ENCODE data around the gene MRNIP. TPM values are rescaled to one million over a fixed set of nuclear protein-coding genes. Genes with fewer than 3 reads are reported as not detected.

The MRNIP gene
- polyA plus RNA-seq, 2 of the 4 experiments (the other 2 are of a cell fraction) = 21.4 to 29.7 TPM

GRCh38 chr5:179904463-179905160 is 46.0 kb upstream of the MRNIP start:
- no peaks in the 10 kb centered on the region for H3K9me3 ChIP-seq
- POLR2A ChIA-PET = interaction anchor here (0.7 kb wide), 1 partner anchor 10 kb away, joined by 4 read pairs; no protein-coding TSS in a partner anchor
- TF ChIP-seq MAZ (IDR thresholded peaks at IDR 0.05; ENCODE audit: borderline replicate concordance, low read depth, low read length) (no peak), EP300 (IDR thresholded peaks at IDR 0.05) (no peak), NPAS2 (CRISPR knock-in tag; IDR thresholded peaks at IDR 0.05; ENCODE audit: borderline replicate concordance) (no peak), KDM5A (IDR thresholded peaks at IDR 0.05) (no peak), PBX3 (IDR thresholded peaks at IDR 0.05) (no peak), FOSB (CRISPR knock-in tag; IDR thresholded peaks at IDR 0.05) (no peak), RARB (CRISPR knock-in tag; IDR thresholded peaks at IDR 0.05) (no peak), MYC (IDR thresholded peaks at IDR 0.05; ENCODE audit: borderline replicate concordance, low read length) (no peak), EHF (CRISPR knock-in tag; IDR thresholded peaks at IDR 0.05) (no peak), CBX8 (IDR thresholded peaks at IDR 0.05) (no peak)
- no peak overlapping the region for H3K27ac ChIP-seq
- ATAC-seq (no peak), DNase-seq (ENCODE audit: low read depth in 1 of 2, low spot score in 1 of 2) (no peak), FAIRE-seq (no peak)
- CTCF ChIA-PET = interaction anchor here (0.6 to 3.6 kb wide), 3 partner anchors 8 to 306 kb away, joined by 5 to 13 read pairs (median 7); no protein-coding TSS in a partner anchor
- H3K4me2 ChIP-seq = no peak overlapping the region
- WGBS (ENCODE audit: missing lambda C conversion rate) = 95% methylated on average over 22 of the region's 25 CpGs
- no peak overlapping the region for H3K4me3 ChIP-seq
- H3K4me1 ChIP-seq = peaks cover 6% of the 10 kb centered on the region; the same call in 2 of the 3 replicates

GRCh38 chr5:179902763-179903158 is 44.1 kb upstream of the MRNIP start:
- TF ChIP-seq, protein P1, sequence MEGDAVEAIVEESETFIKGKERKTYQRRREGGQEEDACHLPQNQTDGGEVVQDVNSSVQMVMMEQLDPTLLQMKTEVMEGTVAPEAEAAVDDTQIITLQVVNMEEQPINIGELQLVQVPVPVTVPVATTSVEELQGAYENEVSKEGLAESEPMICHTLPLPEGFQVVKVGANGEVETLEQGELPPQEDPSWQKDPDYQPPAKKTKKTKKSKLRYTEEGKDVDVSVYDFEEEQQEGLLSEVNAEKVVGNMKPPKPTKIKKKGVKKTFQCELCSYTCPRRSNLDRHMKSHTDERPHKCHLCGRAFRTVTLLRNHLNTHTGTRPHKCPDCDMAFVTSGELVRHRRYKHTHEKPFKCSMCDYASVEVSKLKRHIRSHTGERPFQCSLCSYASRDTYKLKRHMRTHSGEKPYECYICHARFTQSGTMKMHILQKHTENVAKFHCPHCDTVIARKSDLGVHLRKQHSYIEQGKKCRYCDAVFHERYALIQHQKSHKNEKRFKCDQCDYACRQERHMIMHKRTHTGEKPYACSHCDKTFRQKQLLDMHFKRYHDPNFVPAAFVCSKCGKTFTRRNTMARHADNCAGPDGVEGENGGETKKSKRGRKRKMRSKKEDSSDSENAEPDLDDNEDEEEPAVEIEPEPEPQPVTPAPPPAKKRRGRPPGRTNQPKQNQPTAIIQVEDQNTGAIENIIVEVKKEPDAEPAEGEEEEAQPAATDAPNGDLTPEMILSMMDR (IDR thresholded peaks at IDR 0.05) = no peak
- TF ChIP-seq EHMT2 (IDR thresholded peaks at IDR 0.05; ENCODE audit: low read depth) = no peak
- TF ChIP-seq SREBF2 (IDR thresholded peaks at IDR 0.05) = no peak
- no peak for TF ChIP-seq ATOH8 (CRISPR knock-in tag; IDR thresholded peaks at IDR 0.05; ENCODE audit: low read depth)
- TF ChIP-seq JUN (IDR thresholded peaks at IDR 0.05) = no peak
- TF ChIP-seq HOXB13 (CRISPR knock-in tag; IDR thresholded peaks at IDR 0.05; ENCODE audit: low read depth) = no peak
- TF ChIP-seq ZC3H11A (IDR thresholded peaks at IDR 0.05) = no peak
- TF ChIP-seq CBX2 (IDR thresholded peaks at IDR 0.05; ENCODE audit: borderline replicate concordance, low read depth) = no peak
- TF ChIP-seq RARB (CRISPR knock-in tag; IDR thresholded peaks at IDR 0.05) = no peak
- TF ChIP-seq REST (IDR thresholded peaks at IDR 0.05) = no peak
- TF ChIP-seq NPAS2 (CRISPR knock-in tag; IDR thresholded peaks at IDR 0.05; ENCODE audit: borderline replicate concordance) = no peak
- no peak for TF ChIP-seq HOXA7 (CRISPR knock-in tag; IDR thresholded peaks at IDR 0.05)
- TF ChIP-seq JUNB (IDR thresholded peaks at IDR 0.05) = no peak
- no peak for TF ChIP-seq GATA3 (IDR thresholded peaks at IDR 0.05; ENCODE audit: borderline replicate concordance)
- no peak for TF ChIP-seq HOXB5 (CRISPR knock-in tag; IDR thresholded peaks at IDR 0.05)
- TF ChIP-seq HDAC2 (IDR thresholded peaks at IDR 0.05) = no peak
- ChIA-PET POLR2A (no interaction called here), CTCF (interaction anchor here (0.7 to 2.2 kb wide), 3 partner anchors 9 to 101 kb away, joined by 3 to 6 read pairs (median 3); no protein-coding TSS in a partner anchor)
- H3K9me3 ChIP-seq = no peaks in the 10 kb centered on the region
- peaks cover 6% of the 10 kb centered on the region; the same call in 2 of the 3 replicates for H3K4me1 ChIP-seq
- ATAC-seq = no peak
- no peak for FAIRE-seq
- H3K27ac ChIP-seq = no peak overlapping the region
- H3K4me3 ChIP-seq = no peak overlapping the region
- DNase-seq (ENCODE audit: low read depth in 1 of 2, low spot score in 1 of 2) = no peak
- no peak overlapping the region for H3K4me2 ChIP-seq
- WGBS (ENCODE audit: missing lambda C conversion rate) = 93% methylated on average over 7 of the region's 7 CpGs
